HEK293 (cell line): ENCODE results near the gene ENTREP1.

ENCODE experiments used
- CTCF ChIA-PET: fragments of 350-600 bp; formaldehyde crosslinking; extraction: SDS; loops from one replicate; lab custom pipeline; 2021; ENCODE audit warnings: antibody characterized with exemption; lab: Yijun Ruan, JAX
- POLR2A ChIA-PET: fragments of 300-600 bp; formaldehyde crosslinking; extraction: SDS; loops from one replicate; lab custom pipeline; 2020; ENCODE audit warnings: antibody characterized with exemption, inconsistent platforms; lab: Yijun Ruan, JAX
- H3K27ac ChIP-seq: fragments of 200-500 bp; sonication (Bioruptor generic); 2 replicates; pipeline ENCODE4 v1.5.1; 2014; ENCODE audit warnings: low read depth, low read length, control low read depth, inconsistent platforms; ENCODE audit errors: extremely low read depth
- H3K36me3 ChIP-seq, 2 experiments: fragments of 200-500 bp in 1 of 2; sonication (Bioruptor generic) in 1 of 2; 1 replicate in 1 of 2; 2 replicates in 1 of 2; pipeline ENCODE4 v1.5.1; 2014 to 2017; ENCODE audit warnings: inconsistent platforms in 2 of 2, low read length in 2 of 2; ENCODE audit not compliant: control insufficient read depth in 2 of 2, insufficient read depth in 1 of 2
- H3K4me1 ChIP-seq: fragments of 200-500 bp; sonication (Bioruptor generic); 2 replicates; pipeline ENCODE4 v1.5.1; 2014; ENCODE audit warnings: mild to moderate bottlenecking, low read length, inconsistent platforms; ENCODE audit not compliant: control insufficient read depth, insufficient read depth
- H3K4me3 ChIP-seq: 2 replicates; pipeline ENCODE4 v1.5.1; 2011; ENCODE audit warnings: low read depth, mild to moderate bottlenecking, control low read depth, low read length, moderate library complexity
- H3K9me3 ChIP-seq: fragments of 200-500 bp; sonication (Bioruptor generic); 2 replicates; pipeline ENCODE4 v1.5.1; 2014; ENCODE audit warnings: low read depth, low read length, inconsistent platforms; ENCODE audit not compliant: control insufficient read depth, insufficient read depth
- ELK4 ChIP-seq: IDR thresholded peaks from 2 replicates; pipeline ENCODE4 v1.6.1; 2011; ENCODE audit warnings: mild to moderate bottlenecking, low read depth, low read length, borderline replicate concordance
- GLI2 ChIP-seq: fragments of 450-650 bp; formaldehyde crosslinking; IDR thresholded peaks from 2 replicates; pipeline ENCODE4; 2017; ENCODE audit warnings: missing biosample characterization, missing genetic modification characterization, low read depth, borderline replicate concordance
- PRDM10 ChIP-seq: fragments of 450-650 bp; formaldehyde crosslinking; IDR thresholded peaks from 2 replicates; pipeline ENCODE4 v1.5.1; 2016; ENCODE audit warnings: missing biosample characterization, missing genetic modification characterization
- SCRT1 ChIP-seq: fragments of 450-650 bp; formaldehyde crosslinking; IDR thresholded peaks from 2 replicates; pipeline ENCODE4 v1.5.1; 2016; ENCODE audit warnings: missing biosample characterization, missing genetic modification characterization, borderline replicate concordance
- WT1 ChIP-seq: fragments of 450-650 bp; formaldehyde crosslinking; IDR thresholded peaks from 2 replicates; pipeline ENCODE4 v1.5.1; 2016; ENCODE audit warnings: missing biosample characterization, missing genetic modification characterization
- ZNF148 ChIP-seq: fragments of 450-650 bp; formaldehyde crosslinking; IDR thresholded peaks from 2 replicates; pipeline ENCODE4 v1.5.0; 2017; ENCODE audit warnings: missing biosample characterization, missing genetic modification characterization, borderline replicate concordance
- ZNF211 ChIP-seq: fragments of 450-650 bp; formaldehyde crosslinking; IDR thresholded peaks from 2 replicates; pipeline ENCODE4 v1.5.1; 2016; ENCODE audit warnings: low read depth, missing biosample characterization, missing genetic modification characterization
- ZNF23 ChIP-seq: fragments of 450-650 bp; formaldehyde crosslinking; IDR thresholded peaks from 2 replicates; pipeline ENCODE4 v1.5.1; 2016; ENCODE audit warnings: missing biosample characterization, missing genetic modification characterization, borderline replicate concordance
- ZNF274 ChIP-seq, 2 experiments: fragments of 200-500 bp in 1 of 2; fragments of 450-650 bp in 1 of 2; sonication (Bioruptor generic) in 1 of 2; formaldehyde crosslinking in 1 of 2; IDR thresholded peaks; 2 replicates each; pipeline versions ENCODE4 v1.5.1 to v1.6.1; 2014 to 2016; ENCODE audit warnings: borderline replicate concordance in 1 of 2, inconsistent platforms in 1 of 2, low read length in 1 of 2, missing biosample characterization in 1 of 2, missing genetic modification characterization in 1 of 2
- ZNF311 ChIP-seq: fragments of 450-650 bp; formaldehyde crosslinking; IDR thresholded peaks from 2 replicates; pipeline ENCODE4 v1.5.1; 2017; ENCODE audit warnings: missing biosample characterization, missing genetic modification characterization, borderline replicate concordance
- ZNF518A ChIP-seq: fragments of 450-650 bp; formaldehyde crosslinking; conservative IDR thresholded peaks from 2 replicates; pipeline ENCODE4 v1.5.1; 2016; ENCODE audit warnings: low read depth, missing biosample characterization, missing genetic modification characterization
- ZNF529 ChIP-seq: fragments of 450-650 bp; formaldehyde crosslinking; IDR thresholded peaks from 2 replicates; pipeline ENCODE4 v1.5.1; 2017; ENCODE audit warnings: missing genetic modification characterization, missing biosample characterization; ENCODE audit not compliant: insufficient replicate concordance
- ZNF558 ChIP-seq: fragments of 450-650 bp; formaldehyde crosslinking; IDR thresholded peaks from 2 replicates; pipeline ENCODE4 v1.5.1; 2016; ENCODE audit warnings: missing biosample characterization, missing genetic modification characterization
- ZNF658 ChIP-seq: fragments of 450-650 bp; formaldehyde crosslinking; IDR thresholded peaks from 2 replicates; pipeline ENCODE4; 2016; ENCODE audit warnings: missing biosample characterization, missing genetic modification characterization
- TF ChIP-seq, protein P1 (sequence below): fragments of 450-650 bp; formaldehyde crosslinking; IDR thresholded peaks from 2 replicates; pipeline ENCODE4; 2016; ENCODE audit warnings: missing biosample characterization, missing genetic modification characterization

Gene ENTREP1

DNA sequence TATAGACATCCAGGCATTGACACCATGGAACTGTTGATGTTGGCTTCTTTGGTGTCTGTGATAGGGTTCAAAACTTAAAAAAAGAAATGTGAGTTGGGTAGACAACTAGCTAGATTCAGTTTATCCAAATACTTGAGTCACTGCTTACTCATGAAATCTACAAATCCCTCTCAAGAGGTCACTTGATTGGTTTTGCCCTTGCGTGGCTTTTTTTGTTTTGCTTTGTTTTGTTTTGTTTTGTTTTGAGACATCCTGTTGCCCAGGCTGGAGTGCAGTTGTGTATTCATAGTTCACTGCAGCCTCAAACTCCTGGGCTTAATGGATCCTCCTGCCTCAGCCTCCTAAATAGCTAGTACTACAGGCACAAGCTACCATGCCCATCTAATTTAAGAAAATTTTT is 10.5 kb upstream of the ENTREP1 start:
- CTCF ChIA-PET, result interaction anchor here (0.6 to 0.7 kb wide), 2 partner anchors 61 to 108 kb away, joined by 3 to 4 read pairs; no protein-coding TSS in a partner anchor
- TF ChIP-seq ZNF148 (tag by site-specific recombination) (no peak), WT1 (no peak), PRDM10 (tag by site-specific recombination) (no peak), ZNF518A (tag by site-specific recombination) (no peak), ZNF311 (tag by site-specific recombination) (no peak), ZNF274 (IDR thresholded peaks at IDR 0.05; ENCODE audit: low read length) (no peak), ZNF274 (tag by site-specific recombination; IDR thresholded peaks at IDR 0.05; ENCODE audit: borderline replicate concordance) (no peak), ZNF211 (tag by site-specific recombination) (no peak), ZNF658 (no peak), ZNF558 (tag by site-specific recombination) (no peak), ZNF529 (tag by site-specific recombination) (no peak), ZNF23 (no peak), ELK4 (no peak), GLI2 (no peak), SCRT1 (tag by site-specific recombination) (no peak)
- TF ChIP-seq, protein P1, sequence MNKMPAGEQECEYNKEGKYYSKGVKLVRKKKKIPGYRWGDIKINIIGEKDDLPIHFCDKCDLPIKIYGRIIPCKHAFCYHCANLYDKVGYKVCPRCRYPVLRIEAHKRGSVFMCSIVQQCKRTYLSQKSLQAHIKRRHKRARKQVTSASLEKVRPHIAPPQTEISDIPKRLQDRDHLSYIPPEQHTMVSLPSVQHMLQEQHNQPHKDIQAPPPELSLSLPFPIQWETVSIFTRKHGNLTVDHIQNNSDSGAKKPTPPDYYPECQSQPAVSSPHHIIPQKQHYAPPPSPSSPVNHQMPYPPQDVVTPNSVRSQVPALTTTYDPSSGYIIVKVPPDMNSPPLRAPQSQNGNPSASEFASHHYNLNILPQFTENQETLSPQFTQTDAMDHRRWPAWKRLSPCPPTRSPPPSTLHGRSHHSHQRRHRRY, result no peak
- POLR2A ChIA-PET, result no interaction called here
- Histone ChIP-seq H3K4me1 (no peaks in the 10 kb centered on the region), H3K27ac (no peak overlapping the region), H3K36me3 (no peaks in the 10 kb centered on the region), H3K4me3 (no peak overlapping the region), H3K9me3 (no peaks in the 10 kb centered on the region)
